Measurements from ENCODE around the gene SERPINB6. TPM values are rescaled to one million over a fixed set of nuclear protein-coding genes. Genes with fewer than 3 reads are reported as not detected.
"Not testable (repeated sequence)": the region's sequence is repeated elsewhere in the genome, so short reads cannot be mapped to it uniquely, and the experiment has no call there.

The SERPINB6 gene
- total RNA-seq, 4 donors from 2014 or later: 170 to 462 (median 219) TPM

DNA sequence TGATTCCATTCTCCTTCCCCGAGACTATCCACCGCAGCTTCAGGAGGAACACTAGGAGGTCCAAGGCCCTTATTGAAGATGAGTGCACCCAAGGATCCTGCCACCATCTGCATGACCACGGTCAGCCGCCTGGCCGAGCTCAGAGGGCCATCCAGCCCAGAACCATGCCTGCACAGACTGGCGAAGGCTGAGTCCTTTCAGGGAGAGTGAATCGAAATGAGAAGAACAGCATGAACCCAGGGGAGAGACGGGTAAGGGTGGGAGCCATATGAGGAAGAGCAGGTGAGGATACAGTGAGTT lies 26.3 kb downstream of the SERPINB6 start:
- no peak for TF ChIP-seq POLR2A (IDR thresholded peaks at IDR 0.05)
- TF ChIP-seq, protein P1, sequence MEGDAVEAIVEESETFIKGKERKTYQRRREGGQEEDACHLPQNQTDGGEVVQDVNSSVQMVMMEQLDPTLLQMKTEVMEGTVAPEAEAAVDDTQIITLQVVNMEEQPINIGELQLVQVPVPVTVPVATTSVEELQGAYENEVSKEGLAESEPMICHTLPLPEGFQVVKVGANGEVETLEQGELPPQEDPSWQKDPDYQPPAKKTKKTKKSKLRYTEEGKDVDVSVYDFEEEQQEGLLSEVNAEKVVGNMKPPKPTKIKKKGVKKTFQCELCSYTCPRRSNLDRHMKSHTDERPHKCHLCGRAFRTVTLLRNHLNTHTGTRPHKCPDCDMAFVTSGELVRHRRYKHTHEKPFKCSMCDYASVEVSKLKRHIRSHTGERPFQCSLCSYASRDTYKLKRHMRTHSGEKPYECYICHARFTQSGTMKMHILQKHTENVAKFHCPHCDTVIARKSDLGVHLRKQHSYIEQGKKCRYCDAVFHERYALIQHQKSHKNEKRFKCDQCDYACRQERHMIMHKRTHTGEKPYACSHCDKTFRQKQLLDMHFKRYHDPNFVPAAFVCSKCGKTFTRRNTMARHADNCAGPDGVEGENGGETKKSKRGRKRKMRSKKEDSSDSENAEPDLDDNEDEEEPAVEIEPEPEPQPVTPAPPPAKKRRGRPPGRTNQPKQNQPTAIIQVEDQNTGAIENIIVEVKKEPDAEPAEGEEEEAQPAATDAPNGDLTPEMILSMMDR (IDR thresholded peaks at IDR 0.05): no peak
- no peaks in the 10 kb centered on the region for H3K9me3 ChIP-seq

DNA sequence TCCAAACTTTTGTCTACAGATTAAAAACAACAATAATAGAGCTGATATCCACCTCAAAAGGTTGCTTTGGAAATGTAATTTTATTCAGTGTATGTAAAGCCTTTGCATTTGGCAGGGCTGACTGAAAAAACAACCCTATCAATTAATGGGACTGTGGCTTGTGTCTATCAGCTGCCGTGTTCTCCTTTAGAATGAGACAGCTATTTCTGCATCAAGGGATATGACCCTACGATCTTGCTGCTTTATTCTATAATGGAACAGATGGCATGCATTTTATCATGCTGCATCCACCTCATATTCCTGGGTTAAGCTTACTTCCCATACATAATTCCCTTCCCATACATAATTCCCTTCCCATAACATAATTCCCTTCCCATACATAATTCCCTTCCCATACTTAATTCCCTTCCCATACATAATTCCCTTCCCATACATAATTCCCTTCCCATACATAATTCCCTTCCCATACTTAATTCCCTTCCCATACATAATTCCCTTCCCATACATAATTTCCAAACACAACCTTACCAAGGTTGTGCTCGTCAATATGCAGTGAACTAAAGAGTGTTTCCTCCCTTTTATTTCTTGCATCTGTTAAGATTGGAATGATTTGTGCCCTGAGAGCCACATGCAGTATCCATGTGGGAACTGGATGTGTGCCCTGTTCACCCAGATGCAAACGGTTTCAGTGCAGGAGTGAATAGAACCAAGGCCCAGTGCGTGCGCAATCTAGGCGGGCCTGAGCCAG lies 26.8 kb downstream of the SERPINB6 start:
- peak in 1 of 3 donors; percentile 34 for DNase-seq
- H3K27me3 ChIP-seq: no peaks in the 10 kb centered on the region
- H3K9me3 ChIP-seq: no peaks in the 10 kb centered on the region
- H3K4me3 ChIP-seq: no peak overlapping the region
- no peak overlapping the region for H3K27ac ChIP-seq
- no peak for TF ChIP-seq POLR2A (IDR thresholded peaks at IDR 0.05)
- TF ChIP-seq, protein P1 (IDR thresholded peaks at IDR 0.05): no peak
- peaks cover 0 to 28% (median 0%) of the 10 kb centered on the region in 3 donors for H3K36me3 ChIP-seq
- H3K4me1 ChIP-seq: peaks cover 0 to 8% (median 0%) of the 10 kb centered on the region in 4 donors

More for the DNA sequence above, 26.3 kb downstream of the SERPINB6 start:
- Histone ChIP-seq H3K27me3 (no peaks in the 10 kb centered on the region), H3K27ac (no peak overlapping the region), H3K36me3 (peaks cover 0 to 33% (median 0%) of the 10 kb centered on the region in 3 donors), H3K4me1 (peaks cover 0 to 8% (median 0%) of the 10 kb centered on the region in 4 donors), H3K4me3 (no peak overlapping the region)
- DNase-seq: peak in 1 of 3 donors; percentile 15

DNA sequence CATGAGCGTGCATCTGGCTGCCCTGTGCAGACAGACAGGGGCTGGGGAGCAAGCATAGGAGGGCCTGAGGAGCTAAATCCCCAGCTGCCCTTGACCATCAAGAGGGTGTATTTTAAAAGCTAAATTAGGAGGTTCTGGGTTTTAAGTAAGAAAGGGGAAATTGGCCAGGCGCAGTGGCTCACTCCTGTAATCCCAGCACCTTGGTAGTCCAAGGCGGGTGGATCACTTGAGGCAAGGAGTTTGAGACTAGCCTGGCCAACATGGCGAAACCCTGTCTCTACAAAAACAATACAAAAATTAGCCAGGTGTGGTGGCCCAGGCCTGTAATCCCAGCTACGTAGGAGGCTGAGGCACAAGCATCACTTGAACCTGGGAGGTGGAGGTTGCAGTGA lies 27.8 kb downstream of the SERPINB6 start:
- peak overlapping the region in 3 of 4 donors; percentile 15 to 73 (median 52) for H3K27ac ChIP-seq
- no peaks in the 10 kb centered on the region for H3K27me3 ChIP-seq
- peak in 2 of 3 donors; percentile 16 to 42 for DNase-seq
- no peak overlapping the region for H3K4me3 ChIP-seq
- H3K4me1 ChIP-seq: peaks cover 0 to 8% (median 0%) of the 10 kb centered on the region in 4 donors
- H3K36me3 ChIP-seq: peaks cover 0 to 18% (median 0%) of the 10 kb centered on the region in 3 donors
- TF ChIP-seq, protein P1 (IDR thresholded peaks at IDR 0.05): no peak
- no peak for TF ChIP-seq POLR2A (IDR thresholded peaks at IDR 0.05)
- H3K9me3 ChIP-seq: no peaks in the 10 kb centered on the region

DNA sequence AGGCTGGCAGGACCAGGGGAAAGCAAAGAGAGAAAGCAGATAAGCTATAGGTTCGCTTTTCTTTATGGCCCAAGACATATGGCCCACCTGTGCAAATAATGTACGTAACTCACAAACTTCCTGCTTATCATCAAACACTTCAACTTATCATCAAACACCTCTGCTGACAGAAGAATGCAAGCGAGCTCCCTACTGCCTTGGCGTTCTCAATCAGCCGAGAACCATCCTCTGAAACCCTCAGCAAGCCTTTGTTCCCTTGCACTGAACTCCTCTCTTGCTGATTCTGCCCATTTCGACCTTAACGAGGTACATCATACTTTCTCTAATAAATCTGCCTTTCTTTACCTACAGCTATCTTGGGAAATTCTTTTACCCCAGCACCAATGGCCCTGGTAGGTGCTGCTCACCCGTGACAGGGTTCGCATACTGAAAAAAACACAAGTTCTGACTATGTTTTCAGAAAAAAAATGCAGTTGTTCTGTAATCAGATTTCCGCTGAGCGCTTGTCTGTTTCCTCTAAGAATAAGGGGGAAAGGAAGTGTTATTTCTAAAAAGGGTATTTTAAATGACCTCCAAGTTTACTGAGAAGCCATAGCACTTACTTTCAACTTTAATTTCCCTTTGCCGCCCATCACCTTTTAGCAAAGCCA lies 28.3 kb downstream of the SERPINB6 start:
- peak in 2 of 3 donors; percentile 21 to 44 for DNase-seq
- H3K27me3 ChIP-seq: no peaks in the 10 kb centered on the region
- H3K4me1 ChIP-seq: peaks cover 0 to 8% (median under 1%) of the 10 kb centered on the region in 4 donors
- H3K27ac ChIP-seq: peak overlapping the region; percentile 15 to 73 (median 43)
- H3K4me3 ChIP-seq: peak overlapping the region in 1 of 4 donors; percentile 19
- TF ChIP-seq, protein P1 (IDR thresholded peaks at IDR 0.05): no peak
- no peak for TF ChIP-seq POLR2A (IDR thresholded peaks at IDR 0.05)
- H3K36me3 ChIP-seq: peaks cover 0 to 12% (median 0%) of the 10 kb centered on the region in 3 donors
- H3K9me3 ChIP-seq: no peaks in the 10 kb centered on the region

DNA sequence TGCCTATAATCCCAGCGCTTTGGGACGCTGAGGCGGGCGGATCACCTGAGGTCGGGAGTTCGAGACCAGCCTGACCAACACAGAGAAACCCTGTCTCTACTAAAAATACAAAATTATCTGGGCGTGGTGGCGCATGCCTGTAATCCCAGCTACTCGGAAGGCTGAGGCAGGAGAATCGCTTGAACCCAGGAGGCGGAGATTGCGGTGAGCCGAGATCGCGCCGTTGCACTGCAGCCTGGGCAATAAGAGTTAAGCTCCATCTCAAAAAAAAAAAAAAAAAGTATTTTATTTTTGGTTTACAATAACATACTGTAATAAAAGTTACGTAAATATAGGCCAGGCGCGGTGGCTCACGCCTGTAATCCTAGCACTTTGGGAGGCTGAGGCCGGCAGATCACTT lies 29.3 kb downstream of the SERPINB6 start:
- not testable (repeated sequence) for H3K27me3 ChIP-seq, H3K9me3 ChIP-seq, H3K36me3 ChIP-seq, H3K4me3 ChIP-seq, H3K4me1 ChIP-seq
- peak in 2 of 3 donors; percentile 15 to 31 for DNase-seq
- peak overlapping the region in 2 of 4 donors; percentile 52 to 73 for H3K27ac ChIP-seq

DNA sequence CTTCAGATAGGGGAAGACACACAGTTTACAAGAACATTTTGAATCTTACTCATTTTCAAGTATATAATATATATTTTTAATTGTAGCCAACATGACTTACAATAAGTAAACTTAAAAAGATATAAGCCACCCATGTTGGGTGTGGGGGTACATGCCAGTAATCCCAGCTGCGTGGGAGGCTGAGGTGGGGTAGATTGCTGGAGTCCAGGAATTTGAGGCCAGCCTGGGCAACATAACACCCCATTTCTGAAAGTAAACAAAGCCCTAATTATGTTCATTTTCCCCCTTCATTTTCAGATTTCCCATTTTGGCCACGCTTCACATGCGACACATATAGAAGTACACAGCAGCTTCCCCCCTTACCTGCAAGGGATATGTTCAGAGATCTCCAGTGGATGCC lies 30.5 kb downstream of the SERPINB6 start:
- Histone ChIP-seq H3K9me3 (no peaks in the 10 kb centered on the region), H3K27ac (peak overlapping the region in 2 of 4 donors; percentile 24 to 63), H3K4me3 (no peak overlapping the region), H3K36me3 (no peaks in the 10 kb centered on the region), H3K27me3 (no peaks in the 10 kb centered on the region), H3K4me1 (peaks cover 0 to 8% (median 4%) of the 10 kb centered on the region in 4 donors)
- DNase-seq: peak in 1 of 3 donors; percentile 14
- TF ChIP-seq, protein P1 (IDR thresholded peaks at IDR 0.05): no peak
